ENCODE data around the gene GOLGA6L9.
"Not testable (repeated sequence)": the region's sequence is repeated elsewhere in the genome, so short reads cannot be mapped to it uniquely, and the experiment has no call there.

GOLGA6L9 gene, protein sequence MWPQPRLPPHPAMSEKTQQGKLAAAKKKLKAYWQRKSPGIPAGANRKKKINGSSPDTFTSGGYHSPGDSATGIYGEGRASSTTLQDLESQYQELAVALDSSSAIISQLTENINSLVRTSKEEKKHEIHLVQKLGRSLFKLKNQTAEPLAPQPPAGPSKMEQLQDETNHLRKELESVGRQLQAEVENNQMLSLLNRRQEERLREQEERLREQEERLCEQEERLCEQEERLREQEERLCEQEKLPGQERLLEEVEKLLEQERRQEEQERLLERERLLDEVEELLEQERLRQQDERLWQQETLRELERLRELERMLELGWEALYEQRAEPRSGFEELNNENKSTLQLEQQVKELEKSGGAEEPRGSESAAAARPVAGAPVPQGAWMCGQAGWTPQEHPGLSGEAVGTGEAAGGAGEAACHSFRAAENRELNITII

DNA sequence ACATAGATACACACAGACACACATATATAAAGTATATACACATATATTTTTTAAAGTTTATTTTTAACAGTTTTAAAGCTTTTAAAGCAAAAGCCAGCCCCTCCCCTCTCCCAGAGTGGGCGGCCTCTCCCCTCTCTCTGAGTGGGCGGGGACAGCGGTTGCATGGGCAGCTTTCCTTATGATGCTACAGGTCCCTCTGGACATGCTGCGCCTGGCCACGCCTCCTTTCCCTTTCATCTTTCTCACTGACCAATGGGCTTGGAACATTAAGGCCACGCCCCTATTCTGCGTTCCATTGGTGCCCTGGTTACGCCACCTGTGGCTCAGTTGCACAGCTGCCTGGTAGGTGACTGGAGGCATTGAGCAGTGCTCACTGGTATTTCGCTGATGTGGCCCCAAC, at the start of gene GOLGA6L9:
TSS of gene GOLGA6L9 (plus strand) at position 124 of the 400 bp plus-strand sequence. CDS start at position 388, 264 bp downstream.
- not testable (repeated sequence) for H3K36me3 Mint-ChIP-seq; ATAC-seq; H3K9me3 Mint-ChIP-seq; H3K4me1 Mint-ChIP-seq; H3K27ac Mint-ChIP-seq; H3K4me3 Mint-ChIP-seq; DNase-seq (ENCODE audit: low spot score in 2 of 2)

DNA sequence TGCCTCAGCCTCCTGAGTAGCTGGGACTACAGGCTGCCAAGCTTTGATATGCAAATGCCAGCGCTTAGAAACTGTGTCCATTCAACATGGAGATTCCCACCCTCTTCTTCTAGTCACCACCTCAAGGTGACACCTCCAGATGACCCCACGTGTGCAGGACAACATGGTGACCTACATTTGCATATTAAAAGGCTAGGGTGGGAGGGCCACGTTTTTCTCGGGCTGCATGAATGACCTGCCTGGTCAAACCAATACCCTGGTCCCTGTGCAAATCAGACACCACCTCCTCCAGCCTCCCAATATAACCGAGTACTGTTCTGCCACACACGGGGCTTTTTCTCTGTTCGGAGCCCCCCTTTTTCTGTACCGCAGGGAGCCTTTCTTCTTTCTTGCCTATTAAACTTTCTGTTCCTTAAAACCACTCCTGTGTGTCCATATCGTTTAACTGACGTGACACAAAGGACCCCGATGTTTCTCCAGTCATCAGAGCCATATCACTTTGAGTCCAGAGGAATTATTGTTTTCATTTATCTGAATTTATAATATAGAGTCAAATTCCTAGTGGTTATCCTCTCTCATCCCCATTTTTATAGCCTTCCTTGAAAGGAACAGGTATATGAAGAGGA, 48.2 kb upstream of the GOLGA6L9 start:
- not testable (repeated sequence) for DNase-seq (ENCODE audit: low spot score in 2 of 2); H3K9me3 Mint-ChIP-seq; H3K36me3 Mint-ChIP-seq; ATAC-seq; H3K4me3 Mint-ChIP-seq
- Mint-ChIP-seq H3K27ac (peak overlapping the region; percentile 52), H3K4me1 (peaks cover 13% of the 10 kb centered on the region)

DNA sequence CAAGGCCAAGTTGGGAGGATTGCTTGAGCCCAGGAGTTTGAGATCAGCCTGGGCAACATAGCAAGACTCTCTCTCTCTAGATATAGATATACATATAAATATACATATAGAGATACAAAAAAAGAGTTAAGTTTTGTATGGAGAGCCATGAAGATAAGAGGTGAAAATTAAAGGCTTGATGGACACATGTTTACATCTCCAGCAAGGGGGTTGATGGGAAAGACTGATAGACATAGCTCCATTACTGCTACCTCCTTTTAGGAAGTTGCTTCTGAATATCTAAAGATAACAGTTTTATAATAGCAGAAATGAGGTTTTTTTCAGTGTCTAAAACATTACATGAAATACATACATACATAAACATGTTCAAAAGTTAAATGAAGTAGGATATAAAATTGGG, 42.4 kb upstream of the GOLGA6L9 start:
- not testable (repeated sequence) for H3K4me3 Mint-ChIP-seq; ATAC-seq; H3K36me3 Mint-ChIP-seq; H3K27ac Mint-ChIP-seq; H3K4me1 Mint-ChIP-seq; DNase-seq (ENCODE audit: low spot score in 2 of 2); H3K9me3 Mint-ChIP-seq

DNA sequence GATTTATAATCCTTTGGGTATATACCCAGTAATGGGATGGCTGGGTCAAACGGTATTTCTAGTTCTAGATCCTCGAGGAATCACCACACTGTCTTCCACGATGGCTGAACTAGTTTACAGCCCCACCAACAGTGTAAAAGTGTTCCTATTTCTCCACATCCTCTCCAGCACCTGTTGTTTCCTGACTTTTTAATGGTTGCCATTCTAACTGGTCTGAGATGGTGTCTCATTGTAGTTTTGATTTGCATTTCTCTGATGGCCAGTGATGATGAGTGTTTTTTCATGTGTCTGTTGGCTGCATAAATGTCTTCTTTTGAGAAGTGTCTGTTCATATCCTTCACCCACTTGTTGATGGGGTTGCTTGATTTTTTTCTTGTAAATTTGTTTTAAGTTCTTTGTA, 39.5 kb upstream of the GOLGA6L9 start:
- ATAC-seq = not testable (repeated sequence)

DNA sequence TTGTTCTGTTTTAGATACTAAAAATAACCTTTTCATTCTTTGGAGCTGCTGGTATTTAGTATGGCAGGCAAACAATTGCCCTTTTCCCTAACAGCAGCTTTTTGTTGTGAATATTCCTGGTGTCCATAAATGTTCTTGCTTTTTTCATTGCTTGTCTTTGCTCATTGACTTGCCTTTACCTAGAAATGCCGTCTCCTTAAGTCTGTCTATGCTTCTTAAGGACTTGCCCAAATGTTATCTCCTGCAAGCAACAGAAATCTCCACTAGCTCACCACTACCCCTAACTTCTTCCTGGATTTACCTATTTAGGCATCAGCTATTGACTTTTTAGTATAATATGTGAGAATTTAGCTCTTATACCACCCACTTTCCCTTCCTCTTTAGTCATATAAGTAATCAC, 37.5 kb upstream of the GOLGA6L9 start:
- ATAC-seq = not testable (repeated sequence)

More for the DNA sequence above, 39.5 kb upstream of the GOLGA6L9 start:
- not testable (repeated sequence) for H3K36me3 Mint-ChIP-seq; DNase-seq (ENCODE audit: low spot score in 2 of 2); H3K27ac Mint-ChIP-seq; H3K9me3 Mint-ChIP-seq; H3K4me3 Mint-ChIP-seq; H3K4me1 Mint-ChIP-seq

DNA sequence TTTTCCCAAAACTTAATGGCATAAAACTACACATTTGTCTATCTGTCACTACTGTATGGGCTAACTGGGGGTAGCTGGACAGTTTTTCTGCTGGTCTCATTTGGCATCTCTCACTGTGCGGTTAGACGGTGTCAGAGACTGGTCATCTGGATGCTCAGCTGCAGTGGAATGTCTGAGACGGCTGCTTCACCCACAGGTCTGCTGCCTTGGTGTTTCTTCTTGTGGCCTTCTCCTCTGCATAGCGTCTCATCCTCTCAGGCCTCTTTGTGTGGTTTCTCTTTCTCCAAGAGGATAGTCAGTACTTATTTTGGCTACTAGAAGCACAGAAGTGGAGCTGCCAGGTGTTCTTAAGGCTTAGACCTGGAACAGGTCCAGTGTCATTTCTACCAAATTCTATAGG, 35.9 kb upstream of the GOLGA6L9 start:
- Mint-ChIP-seq H3K4me3 (no peak overlapping the region), H3K36me3 (no peaks in the 10 kb centered on the region), H3K27ac (no peak overlapping the region), H3K9me3 (no peaks in the 10 kb centered on the region), H3K4me1 (peaks cover 15% of the 10 kb centered on the region)
- ATAC-seq = no peak
- no peak for DNase-seq (ENCODE audit: low spot score in 2 of 2)

More for the DNA sequence above, 37.5 kb upstream of the GOLGA6L9 start:
- H3K9me3 Mint-ChIP-seq; DNase-seq (ENCODE audit: low spot score in 2 of 2); H3K4me1 Mint-ChIP-seq; H3K27ac Mint-ChIP-seq; H3K4me3 Mint-ChIP-seq; H3K36me3 Mint-ChIP-seq: not testable (repeated sequence)

DNA sequence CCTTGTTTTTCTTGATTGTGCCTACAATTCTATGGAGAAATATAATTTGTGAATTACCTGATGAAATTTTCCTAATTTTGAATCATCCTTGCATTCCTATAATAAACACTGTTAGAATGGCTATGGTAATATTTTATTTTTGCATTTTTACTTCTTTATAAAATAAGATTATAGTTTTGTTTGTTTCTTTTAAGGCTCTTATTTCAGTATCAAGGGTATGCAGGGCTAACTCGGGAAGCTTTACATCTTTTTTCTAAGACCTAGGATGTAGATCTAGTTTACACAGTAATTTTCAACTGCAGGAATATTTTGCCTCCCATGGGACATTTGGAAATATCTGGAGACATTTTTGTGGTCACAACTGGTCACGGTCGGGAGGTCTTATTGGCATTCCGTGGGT, 33.8 kb upstream of the GOLGA6L9 start:
- H3K27ac Mint-ChIP-seq; DNase-seq (ENCODE audit: low spot score in 2 of 2): not testable (repeated sequence)
- peaks cover 20% of the 10 kb centered on the region for H3K4me1 Mint-ChIP-seq

DNA sequence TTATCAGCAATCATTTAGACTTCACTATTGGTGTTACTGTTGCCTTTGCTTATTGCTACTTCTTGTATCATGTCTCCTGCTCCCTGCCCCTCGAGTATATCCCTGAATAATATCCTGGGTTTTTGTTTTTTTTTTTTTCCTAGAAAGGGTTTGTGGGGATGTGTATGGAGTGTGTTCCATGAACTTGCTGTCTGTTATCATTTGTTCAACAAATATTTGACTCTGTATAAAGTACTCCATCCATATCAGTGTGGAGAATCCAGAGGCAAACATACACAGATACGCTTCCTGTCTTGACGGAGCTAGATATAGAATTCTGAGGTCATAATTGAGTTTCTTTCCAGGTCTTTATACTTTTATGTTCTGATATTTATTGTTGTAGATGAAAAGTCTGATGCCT, 31.8 kb upstream of the GOLGA6L9 start:
- H3K4me1 Mint-ChIP-seq = peaks cover 16% of the 10 kb centered on the region
- no peak for ATAC-seq
- DNase-seq (ENCODE audit: low spot score in 2 of 2) = no peak
- no peak overlapping the region for H3K4me3 Mint-ChIP-seq
- H3K27ac Mint-ChIP-seq = no peak overlapping the region
- no peaks in the 10 kb centered on the region for H3K36me3 Mint-ChIP-seq
- no peaks in the 10 kb centered on the region for H3K9me3 Mint-ChIP-seq

More for the DNA sequence above, 33.8 kb upstream of the GOLGA6L9 start:
- not testable (repeated sequence) for ATAC-seq, H3K4me3 Mint-ChIP-seq, H3K36me3 Mint-ChIP-seq, H3K9me3 Mint-ChIP-seq

DNA sequence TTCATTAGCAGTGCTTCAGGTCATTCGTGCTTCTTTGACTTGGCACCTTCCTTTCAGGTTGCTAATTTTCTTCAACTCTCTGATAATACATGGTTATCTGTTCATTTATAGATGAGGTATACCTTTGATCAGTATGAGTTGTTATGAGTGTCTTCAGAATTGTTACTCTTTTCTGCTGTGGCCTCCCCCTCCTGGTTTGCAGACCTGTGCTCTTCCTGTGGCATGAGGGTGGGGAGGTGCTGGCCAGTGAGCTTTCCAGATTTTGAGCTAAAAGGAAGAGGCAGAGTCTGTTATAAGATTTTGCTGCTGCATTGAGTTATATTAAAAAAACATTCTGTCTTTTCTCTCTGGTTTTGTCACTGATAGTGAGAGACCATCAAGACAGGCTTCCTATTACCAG, 30.8 kb upstream of the GOLGA6L9 start:
- Mint-ChIP-seq H3K9me3 (no peaks in the 10 kb centered on the region), H3K4me1 (peaks cover 16% of the 10 kb centered on the region), H3K36me3 (no peaks in the 10 kb centered on the region), H3K27ac (no peak overlapping the region), H3K4me3 (no peak overlapping the region)
- DNase-seq (ENCODE audit: low spot score in 2 of 2) = no peak
- no peak for ATAC-seq

DNA sequence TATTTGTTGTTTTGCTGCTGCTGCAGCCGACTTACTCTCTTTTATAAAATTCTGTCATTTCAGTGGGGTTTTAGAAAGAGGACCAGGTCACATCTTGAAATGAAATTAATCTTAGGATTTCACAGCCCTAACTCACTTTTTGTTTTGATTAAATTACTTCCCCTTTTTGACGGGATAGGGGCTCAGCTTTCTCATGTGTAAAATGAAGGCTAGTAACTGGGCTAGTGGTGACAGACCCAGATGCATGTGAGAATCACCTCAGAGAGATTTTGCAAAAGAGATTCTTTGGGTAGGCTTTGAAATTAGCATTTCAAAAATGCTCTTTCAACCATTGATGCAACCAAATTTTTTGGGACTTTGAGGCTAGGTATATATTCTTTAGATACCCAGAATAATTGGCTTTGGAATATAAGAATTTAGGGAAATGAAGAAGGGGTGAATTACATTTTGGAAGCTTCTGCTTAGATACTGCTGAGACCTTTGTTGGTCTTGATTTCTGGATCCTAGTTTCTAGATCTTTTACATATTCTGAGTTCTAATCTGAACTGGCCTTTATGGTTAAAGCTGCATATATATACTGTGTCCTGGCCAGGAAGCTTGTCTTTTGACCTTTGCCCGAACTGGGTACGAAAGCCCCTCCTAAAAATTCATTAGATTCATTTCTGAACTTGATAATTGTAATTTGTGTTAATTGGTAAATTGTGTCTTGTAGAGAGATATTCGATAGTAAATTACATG, 30.1 kb upstream of the GOLGA6L9 start:
- peaks cover 16% of the 10 kb centered on the region for H3K4me1 Mint-ChIP-seq
- ATAC-seq; H3K9me3 Mint-ChIP-seq; DNase-seq (ENCODE audit: low spot score in 2 of 2); H3K36me3 Mint-ChIP-seq; H3K4me3 Mint-ChIP-seq; H3K27ac Mint-ChIP-seq: not testable (repeated sequence)

DNA sequence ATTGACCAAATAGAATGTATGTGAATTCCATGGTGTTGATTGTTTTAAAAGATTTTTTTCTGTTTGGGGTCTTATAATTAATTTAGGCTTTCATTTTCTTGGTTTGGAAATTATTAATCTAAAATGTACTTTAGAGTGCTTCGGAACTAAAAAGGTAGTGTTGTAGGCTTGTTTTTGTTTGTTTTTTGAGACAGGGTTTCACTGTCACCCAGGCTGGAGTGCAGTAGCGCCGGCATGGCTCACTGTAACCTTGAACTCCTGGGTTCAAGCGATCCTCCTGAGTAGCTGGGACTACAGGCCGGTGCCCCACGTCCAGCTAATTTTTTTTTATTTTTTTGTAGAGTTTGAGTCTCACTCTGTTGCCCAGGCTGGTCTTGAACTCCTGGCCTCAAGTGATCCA, 27.7 kb upstream of the GOLGA6L9 start:
- not testable (repeated sequence) for H3K4me3 Mint-ChIP-seq; DNase-seq (ENCODE audit: low spot score in 2 of 2); ATAC-seq; H3K27ac Mint-ChIP-seq; H3K9me3 Mint-ChIP-seq
- Mint-ChIP-seq H3K4me1 (peaks cover 16% of the 10 kb centered on the region), H3K36me3 (peaks cover 14% of the 10 kb centered on the region)

DNA sequence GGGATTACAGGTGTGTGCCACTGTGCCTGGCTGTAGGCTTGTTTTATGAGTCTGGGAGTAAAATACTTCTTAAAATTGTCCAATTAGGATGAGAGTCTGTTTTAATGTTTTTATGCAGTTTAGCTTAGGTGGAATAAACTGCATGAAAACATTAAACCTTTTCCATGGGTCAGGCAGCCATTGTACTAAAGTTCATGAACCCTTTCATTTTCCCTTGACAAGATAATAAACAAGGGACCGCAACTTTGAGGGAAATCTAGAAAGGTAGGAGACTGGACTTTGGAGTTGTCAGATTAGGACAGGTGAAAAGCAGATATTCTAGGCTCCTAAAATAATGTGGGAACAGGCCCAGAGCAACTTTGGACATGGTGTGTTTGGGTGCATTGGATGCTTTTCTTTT, 27.3 kb upstream of the GOLGA6L9 start:
- not testable (repeated sequence) for H3K27ac Mint-ChIP-seq; H3K4me3 Mint-ChIP-seq; DNase-seq (ENCODE audit: low spot score in 2 of 2); ATAC-seq; H3K9me3 Mint-ChIP-seq
- Mint-ChIP-seq H3K36me3 (peaks cover 18% of the 10 kb centered on the region), H3K4me1 (peaks cover 16% of the 10 kb centered on the region)

DNA sequence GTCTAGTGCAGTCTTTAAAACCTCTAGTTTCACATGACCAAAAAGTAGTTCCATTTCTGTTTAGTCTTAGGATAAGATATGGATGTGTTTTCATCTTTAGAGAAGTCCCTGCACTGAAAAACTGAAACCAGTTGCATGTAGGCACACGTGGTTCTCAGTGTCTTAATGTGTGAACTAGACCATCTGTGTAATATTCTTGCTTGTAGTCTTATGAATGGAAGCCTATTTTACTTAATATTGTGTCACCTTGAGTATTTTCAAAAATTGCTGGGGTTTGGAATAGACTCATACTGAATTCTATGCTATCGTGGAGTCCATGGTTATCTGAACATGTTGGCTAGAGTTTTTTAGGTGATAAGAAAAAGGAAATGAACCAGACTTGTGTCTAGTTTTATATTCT, 23.4 kb upstream of the GOLGA6L9 start:
- not testable (repeated sequence) for H3K4me3 Mint-ChIP-seq; ATAC-seq; H3K4me1 Mint-ChIP-seq; DNase-seq (ENCODE audit: low spot score in 2 of 2); H3K9me3 Mint-ChIP-seq; H3K27ac Mint-ChIP-seq
- peaks cover 18% of the 10 kb centered on the region for H3K36me3 Mint-ChIP-seq

DNA sequence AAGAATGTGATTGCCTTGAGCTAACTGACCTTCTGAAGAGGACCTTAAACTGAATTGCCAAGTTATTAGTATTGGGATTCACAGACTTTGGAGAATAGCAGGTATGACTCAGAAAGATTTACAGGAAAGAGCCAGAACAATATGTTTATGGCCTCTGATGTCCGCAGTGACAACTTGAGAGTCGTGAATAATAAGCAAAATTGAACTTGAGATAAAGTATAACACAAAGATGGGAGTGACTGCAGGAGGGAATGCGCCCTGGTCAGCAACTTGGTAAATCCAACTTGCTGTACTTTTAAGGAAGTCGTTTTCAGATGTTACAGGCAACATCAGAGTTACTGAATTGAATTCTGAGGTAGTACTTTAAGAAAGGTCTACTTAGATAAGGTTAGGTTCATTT, 19.3 kb upstream of the GOLGA6L9 start:
- H3K9me3 Mint-ChIP-seq; H3K27ac Mint-ChIP-seq; ATAC-seq; H3K4me3 Mint-ChIP-seq; H3K4me1 Mint-ChIP-seq; DNase-seq (ENCODE audit: low spot score in 2 of 2): not testable (repeated sequence)
- H3K36me3 Mint-ChIP-seq = peaks cover 14% of the 10 kb centered on the region

DNA sequence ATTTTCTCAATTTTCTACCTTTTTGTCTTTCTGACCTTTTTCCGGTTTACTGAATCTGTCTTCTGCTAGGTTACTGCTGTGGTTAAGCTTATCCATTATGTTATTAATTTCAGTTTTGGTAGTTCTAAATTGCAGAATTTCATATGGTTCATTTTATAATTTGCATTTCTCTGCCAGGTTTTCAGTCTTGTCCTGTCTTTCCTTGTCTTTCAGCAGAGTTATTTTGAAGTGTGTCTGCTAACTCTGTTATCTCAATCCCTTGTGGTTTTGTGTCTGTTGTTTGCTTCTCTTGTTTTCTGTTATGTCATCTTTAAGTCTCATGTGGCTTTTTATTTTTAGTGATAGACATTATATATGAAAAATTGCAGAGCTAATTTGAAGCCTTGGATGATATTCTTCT, 18.0 kb upstream of the GOLGA6L9 start:
- H3K4me3 Mint-ChIP-seq; DNase-seq (ENCODE audit: low spot score in 2 of 2); H3K4me1 Mint-ChIP-seq; H3K9me3 Mint-ChIP-seq; H3K36me3 Mint-ChIP-seq; H3K27ac Mint-ChIP-seq; ATAC-seq: not testable (repeated sequence)
